Measurements from ENCODE around the gene NUP153.
A peak's percentile ranks its signal among the peaks of the same experiment; 100 is the strongest.
"Not testable (repeated sequence)": the region's sequence is repeated elsewhere in the genome, so short reads cannot be mapped to it uniquely, and the experiment has no call there.

NUP153 gene

GRCh38 chr6:17599877-17600526 is 106.7 kb downstream of the NUP153 start, which contains the start of gene FAM8A1:
Gene FAM8A1, plus strand, starts transcription at chr6:17600302. Its CDS starts 108 bp downstream, at chr6:17600410.
- peak; percentile 96 for DNase-seq

- no peak for DNase-seq
Measured at GRCh38 chr6:17596085-17596484, 110.6 kb downstream of the NUP153 start.

- DNase-seq, result no peak
Measured at GRCh38 chr6:17593246-17593645, 113.5 kb downstream of the NUP153 start.

GRCh38 chr6:17591287-17591686 is 115.4 kb downstream of the NUP153 start:
- no peak for DNase-seq

- DNase-seq, result no peak
Measured at GRCh38 chr6:17589406-17590096, 117.2 kb downstream of the NUP153 start.

- DNase-seq, result no peak
Measured at GRCh38 chr6:17588011-17588410, 118.7 kb downstream of the NUP153 start.

GRCh38 chr6:17586623-17587022 is 120.1 kb downstream of the NUP153 start:
- not testable (repeated sequence) for DNase-seq

- peak; percentile 8 for DNase-seq
Measured at GRCh38 chr6:17585766-17586490, 120.8 kb downstream of the NUP153 start.

GRCh38 chr6:17584241-17584803 is 122.4 kb downstream of the NUP153 start:
- peak; percentile 78 for DNase-seq

GRCh38 chr6:17583811-17584210 is 122.9 kb downstream of the NUP153 start:
- peak; percentile 40 for DNase-seq

GRCh38 chr6:17581282-17581681 is 125.4 kb downstream of the NUP153 start:
- not testable (repeated sequence) for DNase-seq

GRCh38 chr6:17580518-17581048 is 126.1 kb downstream of the NUP153 start:
- no peak for DNase-seq

- no peak for DNase-seq
Measured at GRCh38 chr6:17577059-17577458, 129.7 kb downstream of the NUP153 start.

- no peak for DNase-seq
Measured at GRCh38 chr6:17574866-17575560, 131.7 kb downstream of the NUP153 start.

GRCh38 chr6:17565399-17565798 is 141.3 kb downstream of the NUP153 start:
- DNase-seq, result no peak
